DOHH2 (cell line): ENCODE measurements around the gene ADNP2.

Experiments used
- H3F3A ChIP-seq: fragments of 200-600 bp; sonication (generic), shearing (Covaris generic); 2 replicates; pipeline ENCODE4 v1.6.0; 2016; ENCODE audit warnings: antibody characterized with exemption, mild to moderate bottlenecking; ENCODE audit not compliant: control insufficient read depth, insufficient read depth
- H3K27ac ChIP-seq: fragments of 200-600 bp; sonication (generic); 2 replicates; pipeline ENCODE4 v1.5.1; 2014; ENCODE audit warnings: low read depth, mild to moderate bottlenecking, low read length, moderate library complexity
- H3K27me3 ChIP-seq: fragments of 200-600 bp; sonication (generic); 2 replicates; pipeline ENCODE4 v1.6.1; 2014; ENCODE audit warnings: mild to moderate bottlenecking, low read length, mixed read lengths; ENCODE audit not compliant: control insufficient read depth
- H3K36me3 ChIP-seq: fragments of 200-600 bp; sonication (generic); 2 replicates; pipeline ENCODE4 v1.6.1; 2014; ENCODE audit warnings: mild to moderate bottlenecking, low read length, moderate library complexity, mixed read lengths; ENCODE audit not compliant: control insufficient read depth
- H3K4me1 ChIP-seq: fragments of 200-600 bp; sonication (generic); 2 replicates; pipeline ENCODE4 v1.6.1; 2014; ENCODE audit warnings: mild to moderate bottlenecking, low read length, mixed read lengths; ENCODE audit not compliant: control insufficient read depth
- H3K4me2 ChIP-seq: fragments of 200-600 bp; sonication (generic); 2 replicates; pipeline ENCODE4 v1.6.0; 2014; ENCODE audit warnings: mild to moderate bottlenecking, low read length, moderate library complexity
- H3K4me3 ChIP-seq: fragments of 200-600 bp; sonication (generic); 2 replicates; pipeline ENCODE4 v1.5.1; 2014; ENCODE audit warnings: mild to moderate bottlenecking, low read length, mixed read lengths
- H3K79me2 ChIP-seq: fragments of 200-600 bp; sonication (generic); 2 replicates; pipeline ENCODE4 v1.6.1; 2014; ENCODE audit warnings: mild to moderate bottlenecking, low read length, mixed read lengths; ENCODE audit not compliant: control insufficient read depth
- H3K9me2 ChIP-seq: fragments of 200-600 bp; sonication (generic); replicated peaks from 2 replicates; pipeline ENCODE4 v1.6.1; 2014; ENCODE audit warnings: mild to moderate bottlenecking, low read length, mixed read lengths; ENCODE audit not compliant: control insufficient read depth
- H3K9me3 ChIP-seq: fragments of 200-600 bp; sonication (generic); 2 replicates; pipeline ENCODE4 v1.6.1; 2014; ENCODE audit warnings: antibody characterized with exemption, low read length, mixed read lengths; ENCODE audit not compliant: control insufficient read depth, insufficient read depth
- H4K20me1 ChIP-seq: fragments of 200-600 bp; sonication (generic); 2 replicates; pipeline ENCODE4 v1.6.0; 2014; ENCODE audit warnings: low read depth, mild to moderate bottlenecking, antibody characterized with exemption, low read length, moderate library complexity; ENCODE audit not compliant: control insufficient read depth, insufficient read depth
- EZH2phosphoT487 ChIP-seq: fragments of 200-600 bp; sonication (generic); IDR thresholded peaks from 2 replicates; pipeline ENCODE4 v1.6.1; 2017; ENCODE audit warnings: borderline replicate concordance, mild to moderate bottlenecking, antibody characterized with exemption, low read length, moderate library complexity, mixed read lengths
- TF ChIP-seq, protein P1 (sequence below): fragments of 200-600 bp; sonication (generic); IDR thresholded peaks from one replicate; pipeline ENCODE4 v1.5.1; 2014; ENCODE audit warnings: antibody characterized with exemption, mild to moderate bottlenecking, low read depth, low read length; ENCODE audit not compliant: poor library complexity, severe bottlenecking

The ADNP2 gene

GRCh38 chr18:80188643-80189530 is 79.8 kb downstream of the ADNP2 start:
- Histone ChIP-seq H3K79me2 (no peaks in the 10 kb centered on the region), H3K9me2 (no peaks in the 10 kb centered on the region), H3F3A (no peaks in the 10 kb centered on the region), H3K4me1 (no peaks in the 10 kb centered on the region), H3K36me3 (no peaks in the 10 kb centered on the region), H3K27me3 (peaks cover 27% of the 10 kb centered on the region), H3K9me3 (peaks cover 3% of the 10 kb centered on the region; the same call in 1 of the 2 replicates), H4K20me1 (no peaks in the 10 kb centered on the region), H3K27ac (no peak overlapping the region), H3K4me2 (no peak overlapping the region), H3K4me3 (no peak overlapping the region)
- TF ChIP-seq, protein P1, sequence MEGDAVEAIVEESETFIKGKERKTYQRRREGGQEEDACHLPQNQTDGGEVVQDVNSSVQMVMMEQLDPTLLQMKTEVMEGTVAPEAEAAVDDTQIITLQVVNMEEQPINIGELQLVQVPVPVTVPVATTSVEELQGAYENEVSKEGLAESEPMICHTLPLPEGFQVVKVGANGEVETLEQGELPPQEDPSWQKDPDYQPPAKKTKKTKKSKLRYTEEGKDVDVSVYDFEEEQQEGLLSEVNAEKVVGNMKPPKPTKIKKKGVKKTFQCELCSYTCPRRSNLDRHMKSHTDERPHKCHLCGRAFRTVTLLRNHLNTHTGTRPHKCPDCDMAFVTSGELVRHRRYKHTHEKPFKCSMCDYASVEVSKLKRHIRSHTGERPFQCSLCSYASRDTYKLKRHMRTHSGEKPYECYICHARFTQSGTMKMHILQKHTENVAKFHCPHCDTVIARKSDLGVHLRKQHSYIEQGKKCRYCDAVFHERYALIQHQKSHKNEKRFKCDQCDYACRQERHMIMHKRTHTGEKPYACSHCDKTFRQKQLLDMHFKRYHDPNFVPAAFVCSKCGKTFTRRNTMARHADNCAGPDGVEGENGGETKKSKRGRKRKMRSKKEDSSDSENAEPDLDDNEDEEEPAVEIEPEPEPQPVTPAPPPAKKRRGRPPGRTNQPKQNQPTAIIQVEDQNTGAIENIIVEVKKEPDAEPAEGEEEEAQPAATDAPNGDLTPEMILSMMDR = no peak
- no peak for TF ChIP-seq EZH2phosphoT487

DNA sequence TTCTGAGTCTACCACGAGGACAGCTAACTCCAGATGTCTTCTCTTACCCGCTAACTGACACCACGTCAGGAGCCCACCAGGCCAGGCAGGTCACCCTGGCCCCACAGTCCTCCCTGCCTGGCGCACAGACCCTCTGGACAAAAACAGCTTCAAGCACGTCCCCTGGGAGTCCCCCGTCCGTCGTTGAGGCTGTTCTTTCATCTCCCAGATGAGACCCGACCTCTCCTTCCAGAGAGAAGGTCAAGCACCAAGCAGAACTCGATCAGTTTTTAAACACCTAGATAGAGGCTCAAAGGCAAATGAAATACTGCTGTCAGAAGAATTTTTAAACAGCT is 80.4 kb downstream of the ADNP2 start:
- peaks cover 3% of the 10 kb centered on the region; the same call in 1 of the 2 replicates for H3K9me3 ChIP-seq
- no peak overlapping the region for H3K27ac ChIP-seq
- H3K4me2 ChIP-seq = no peak overlapping the region
- no peaks in the 10 kb centered on the region for H3K9me2 ChIP-seq
- TF ChIP-seq, protein P1 = no peak
- no peak for TF ChIP-seq EZH2phosphoT487
- no peaks in the 10 kb centered on the region for H3K36me3 ChIP-seq
- H3K4me3 ChIP-seq = no peak overlapping the region
- no peaks in the 10 kb centered on the region for H4K20me1 ChIP-seq
- H3K27me3 ChIP-seq = peaks cover 27% of the 10 kb centered on the region
- no peaks in the 10 kb centered on the region for H3K4me1 ChIP-seq
- no peaks in the 10 kb centered on the region for H3K79me2 ChIP-seq
- H3F3A ChIP-seq = no peaks in the 10 kb centered on the region
